ENCODE results near the gene LATS2.

Gene LATS2

GRCh38 chr13:21081926-21082325, 20.5 kb upstream of the LATS2 start:
- no peaks in the 10 kb centered on the region for H3K9me3 ChIP-seq
- H3K27me3 ChIP-seq: peaks cover 12% of the 10 kb centered on the region
- H3K36me3 ChIP-seq: no peaks in the 10 kb centered on the region
- TF ChIP-seq CTCF (IDR thresholded peaks at IDR 0.05; ENCODE audit: low read depth, low read length): no peak
- H3K4me3 ChIP-seq (ENCODE audit: low read depth, low read length): no peak overlapping the region
- no peak for DNase-seq
- no peaks in the 10 kb centered on the region for H3K4me1 ChIP-seq

- no peaks in the 10 kb centered on the region for H3K4me1 ChIP-seq
- TF ChIP-seq CTCF (IDR thresholded peaks at IDR 0.05; ENCODE audit: low read depth, low read length): no peak
- no peaks in the 10 kb centered on the region for H3K9me3 ChIP-seq
- H3K4me3 ChIP-seq (ENCODE audit: low read depth, low read length): no peak overlapping the region
- DNase-seq: no peak
- no peaks in the 10 kb centered on the region for H3K36me3 ChIP-seq
- peaks cover 13% of the 10 kb centered on the region for H3K27me3 ChIP-seq
Measured at GRCh38 chr13:21080593-21080891, 19.2 kb upstream of the LATS2 start.

GRCh38 chr13:21079761-21080592, 18.6 kb upstream of the LATS2 start:
- peaks cover 19% of the 10 kb centered on the region for H3K27me3 ChIP-seq
- no peak for TF ChIP-seq CTCF (IDR thresholded peaks at IDR 0.05; ENCODE audit: low read depth, low read length)
- no peak overlapping the region for H3K4me3 ChIP-seq (ENCODE audit: low read depth, low read length)
- no peak for DNase-seq
- H3K36me3 ChIP-seq: no peaks in the 10 kb centered on the region
- no peaks in the 10 kb centered on the region for H3K9me3 ChIP-seq
- H3K4me1 ChIP-seq: no peaks in the 10 kb centered on the region

GRCh38 chr13:21079221-21079620, 17.8 kb upstream of the LATS2 start:
- no peaks in the 10 kb centered on the region for H3K4me1 ChIP-seq
- no peaks in the 10 kb centered on the region for H3K36me3 ChIP-seq
- no peaks in the 10 kb centered on the region for H3K9me3 ChIP-seq
- H3K27me3 ChIP-seq: peaks cover 25% of the 10 kb centered on the region
- TF ChIP-seq CTCF (IDR thresholded peaks at IDR 0.05; ENCODE audit: low read depth, low read length): no peak
- no peak overlapping the region for H3K4me3 ChIP-seq (ENCODE audit: low read depth, low read length)
- no peak for DNase-seq

- DNase-seq: no peak
- TF ChIP-seq CTCF (IDR thresholded peaks at IDR 0.05; ENCODE audit: low read depth, low read length): no peak
- peaks cover 29% of the 10 kb centered on the region for H3K27me3 ChIP-seq
- no peaks in the 10 kb centered on the region for H3K9me3 ChIP-seq
- H3K36me3 ChIP-seq: no peaks in the 10 kb centered on the region
- no peak overlapping the region for H3K4me3 ChIP-seq (ENCODE audit: low read depth, low read length)
- no peaks in the 10 kb centered on the region for H3K4me1 ChIP-seq
Measured at GRCh38 chr13:21078501-21078900, 17.1 kb upstream of the LATS2 start.

GRCh38 chr13:21077788-21078353, 16.5 kb upstream of the LATS2 start:
- Histone ChIP-seq H3K4me3 (ENCODE audit: low read depth, low read length) (no peak overlapping the region), H3K9me3 (no peaks in the 10 kb centered on the region), H3K27me3 (peaks cover 34% of the 10 kb centered on the region), H3K4me1 (no peaks in the 10 kb centered on the region), H3K36me3 (no peaks in the 10 kb centered on the region)
- DNase-seq: no peak
- TF ChIP-seq CTCF (IDR thresholded peaks at IDR 0.05; ENCODE audit: low read depth, low read length): no peak
